Omental fat pad (tissue), 4 donors: ENCODE data around the gene TUG1. TPM values are rescaled to one million over a fixed set of nuclear protein-coding genes. Genes with fewer than 3 reads are reported as not detected.
A peak's percentile ranks its signal among the peaks of the same experiment; 100 is the strongest.

Experiments
- ATAC-seq: fragments of 150-250 bp; one replicate; pipeline ENCODE4 v1.9.1; 2016; ENCODE audit warnings: mild to moderate bottlenecking, moderate library complexity; ENCODE audit not compliant: low FRiP score
- DNase-seq: peaks from one replicate; pipeline ENCODE4 v3.0.0-alpha.2; 2019; ENCODE audit warnings: low spot score
- total RNA-seq, 4 donors: library from RNA; depleted of rRNA; stranded (reverse); fragments of >200 nt; gene quantifications; one replicate each; pipeline ENCODE4 v1.1.0, GENCODE V29; 2016
- TF ChIP-seq, protein P1 (sequence below), 3 donors: fragments of 450-650 bp; IDR thresholded peaks; one replicate each; pipeline ENCODE4 v1.5.1; 2016 to 2017; ENCODE audit warnings: antibody characterized with exemption in 3 of 3, mild to moderate bottlenecking in 3 of 3, moderate library complexity in 2 of 3

TUG1 gene
- total RNA-seq, 4 donors from 2014 or later = 55.9 to 108 (median 61.0) TPM

DNA sequence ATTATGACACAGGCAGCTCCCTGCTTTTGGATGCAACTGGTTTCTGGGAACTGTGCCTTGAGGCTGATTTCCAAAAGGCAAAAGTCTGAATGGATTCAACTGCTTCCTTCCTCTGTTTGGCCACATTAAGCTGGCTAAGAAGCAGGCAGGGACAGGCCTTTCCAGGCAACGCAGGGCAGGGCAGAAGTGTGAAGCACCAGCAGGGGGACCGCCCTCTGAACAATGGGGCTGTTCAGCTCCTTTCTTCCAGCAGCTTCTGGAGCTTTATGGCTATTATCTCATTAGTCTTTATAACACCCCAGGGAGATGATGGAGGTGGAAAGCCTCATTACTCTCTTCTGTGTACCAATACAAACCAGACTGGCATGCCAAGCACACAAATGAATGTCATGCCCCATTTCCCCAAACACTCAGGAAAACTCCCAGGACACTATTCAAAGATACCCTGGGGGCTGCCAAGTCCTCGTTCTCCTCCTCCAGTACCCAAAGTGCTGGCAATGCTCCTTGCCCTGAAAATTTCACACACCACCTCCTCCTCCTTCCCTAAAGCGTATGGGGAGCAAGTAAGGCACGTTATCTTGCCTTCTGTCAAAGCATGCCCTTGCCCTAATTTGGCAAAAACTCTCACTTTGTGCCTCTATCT is 21.8 kb upstream of the TUG1 start:
- ATAC-seq (no peak), DNase-seq (no peak)
- TF ChIP-seq, protein P1, sequence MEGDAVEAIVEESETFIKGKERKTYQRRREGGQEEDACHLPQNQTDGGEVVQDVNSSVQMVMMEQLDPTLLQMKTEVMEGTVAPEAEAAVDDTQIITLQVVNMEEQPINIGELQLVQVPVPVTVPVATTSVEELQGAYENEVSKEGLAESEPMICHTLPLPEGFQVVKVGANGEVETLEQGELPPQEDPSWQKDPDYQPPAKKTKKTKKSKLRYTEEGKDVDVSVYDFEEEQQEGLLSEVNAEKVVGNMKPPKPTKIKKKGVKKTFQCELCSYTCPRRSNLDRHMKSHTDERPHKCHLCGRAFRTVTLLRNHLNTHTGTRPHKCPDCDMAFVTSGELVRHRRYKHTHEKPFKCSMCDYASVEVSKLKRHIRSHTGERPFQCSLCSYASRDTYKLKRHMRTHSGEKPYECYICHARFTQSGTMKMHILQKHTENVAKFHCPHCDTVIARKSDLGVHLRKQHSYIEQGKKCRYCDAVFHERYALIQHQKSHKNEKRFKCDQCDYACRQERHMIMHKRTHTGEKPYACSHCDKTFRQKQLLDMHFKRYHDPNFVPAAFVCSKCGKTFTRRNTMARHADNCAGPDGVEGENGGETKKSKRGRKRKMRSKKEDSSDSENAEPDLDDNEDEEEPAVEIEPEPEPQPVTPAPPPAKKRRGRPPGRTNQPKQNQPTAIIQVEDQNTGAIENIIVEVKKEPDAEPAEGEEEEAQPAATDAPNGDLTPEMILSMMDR (IDR thresholded peaks at IDR 0.05) = no peak

DNA sequence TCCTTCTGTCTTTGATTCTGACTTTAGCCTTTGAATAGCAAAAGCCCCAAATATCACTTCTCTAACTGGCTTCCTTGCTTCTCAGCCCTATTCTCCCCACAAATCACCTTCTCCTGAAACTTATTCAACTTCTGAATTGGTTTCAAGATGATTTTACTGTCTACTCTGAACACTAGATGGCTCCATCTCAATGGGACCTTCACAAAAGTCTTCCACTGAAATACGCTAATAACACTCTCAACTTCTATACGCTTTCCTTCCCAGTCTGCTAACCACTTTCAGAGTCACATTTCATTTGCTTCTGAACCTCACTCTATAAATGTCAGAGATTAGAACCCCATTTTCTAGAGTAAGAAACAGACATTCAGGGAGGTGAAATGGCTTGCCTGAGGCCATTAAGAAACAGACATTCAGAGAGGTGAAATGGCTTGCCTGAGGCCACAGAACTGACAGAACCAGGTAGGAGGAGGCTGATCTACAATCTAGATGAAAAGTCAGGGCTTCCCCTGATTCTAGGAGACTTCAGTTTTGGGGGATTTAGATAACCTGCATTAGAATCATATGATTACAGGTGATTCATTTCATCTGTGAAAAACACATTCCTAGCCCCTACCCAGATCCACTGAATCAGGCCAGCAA is 21.1 kb upstream of the TUG1 start:
- DNase-seq = no peak
- TF ChIP-seq, protein P1 (IDR thresholded peaks at IDR 0.05) = peak in 1 of 3 donors; percentile 6
- peak; percentile 57 for ATAC-seq

DNA sequence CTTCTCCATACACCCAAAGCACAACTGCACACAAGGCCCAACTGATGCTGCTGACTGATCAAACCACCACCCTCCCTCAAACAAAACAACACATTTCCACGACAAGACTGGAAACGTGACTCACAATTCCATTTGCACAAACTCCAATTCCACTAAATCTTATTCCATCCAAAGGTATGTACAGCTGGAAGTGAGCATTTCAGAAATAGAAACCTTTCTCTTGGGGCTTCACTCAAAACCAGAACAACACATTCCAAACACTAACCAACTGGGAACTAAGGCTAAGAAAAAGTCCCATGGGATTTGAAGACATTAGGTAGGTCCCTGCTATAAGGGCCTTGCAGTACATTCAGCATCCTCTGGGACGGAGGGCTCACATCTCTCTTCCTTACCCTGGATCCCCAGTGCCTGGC is 20.1 kb upstream of the TUG1 start:
- DNase-seq (no peak), ATAC-seq (no peak)
- TF ChIP-seq, protein P1 (IDR thresholded peaks at IDR 0.05) = no peak

DNA sequence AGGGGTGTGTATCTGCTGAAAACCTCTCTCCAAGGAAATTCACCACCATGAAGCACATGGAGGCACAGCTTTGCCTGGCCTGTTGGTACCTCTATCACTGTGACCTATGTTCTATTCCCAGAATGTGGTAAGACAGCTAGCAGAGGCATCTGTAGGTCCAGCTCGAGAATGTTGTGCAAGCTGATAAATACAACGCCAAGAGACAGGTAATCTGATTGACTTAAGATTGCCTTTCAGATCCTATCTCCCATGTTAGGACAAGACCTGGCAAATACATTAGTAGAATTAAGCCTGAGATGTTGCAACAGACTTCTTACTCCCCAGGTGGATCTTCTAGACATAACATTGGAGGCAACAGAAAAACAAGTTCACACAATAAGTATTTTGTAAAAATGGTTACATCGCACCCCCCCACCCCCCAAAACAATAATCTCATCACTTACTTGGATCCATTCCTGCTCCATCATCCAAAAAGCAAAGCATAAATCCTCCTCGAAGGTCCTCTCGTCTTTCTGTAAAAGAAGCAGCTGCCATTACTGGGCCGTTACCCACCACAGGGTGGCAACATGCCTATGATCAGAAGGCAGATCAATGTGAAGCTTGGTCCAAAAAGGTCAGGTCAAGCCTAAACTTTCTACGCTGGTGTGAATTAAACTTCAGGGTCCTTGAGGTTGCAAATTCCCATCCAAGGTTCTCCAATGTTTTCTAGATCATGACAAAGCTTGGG is 19.0 kb upstream of the TUG1 start:
- DNase-seq (no peak), ATAC-seq (no peak)
- TF ChIP-seq, protein P1 (IDR thresholded peaks at IDR 0.05) = no peak

DNA sequence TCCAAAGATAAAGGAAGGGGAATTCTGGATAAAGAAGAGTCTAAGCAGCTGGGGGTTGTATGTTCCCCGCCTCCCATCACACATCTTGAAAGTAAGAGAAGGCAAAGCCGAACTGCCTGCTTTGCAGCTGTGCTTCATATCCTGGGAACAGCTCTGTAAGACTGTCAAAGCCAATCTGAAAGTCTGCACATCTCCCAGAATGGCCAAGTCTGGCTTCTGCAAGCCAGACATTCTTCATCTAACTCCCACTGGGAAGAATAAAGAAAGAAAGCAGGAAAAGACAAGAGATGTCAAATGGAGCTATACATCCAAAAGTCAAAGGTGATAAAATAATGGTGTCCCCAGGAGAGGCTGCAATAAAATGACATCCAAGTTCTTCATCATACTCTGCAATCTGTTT is 15.9 kb upstream of the TUG1 start:
- DNase-seq = no peak
- TF ChIP-seq, protein P1 (IDR thresholded peaks at IDR 0.05) = no peak

DNA sequence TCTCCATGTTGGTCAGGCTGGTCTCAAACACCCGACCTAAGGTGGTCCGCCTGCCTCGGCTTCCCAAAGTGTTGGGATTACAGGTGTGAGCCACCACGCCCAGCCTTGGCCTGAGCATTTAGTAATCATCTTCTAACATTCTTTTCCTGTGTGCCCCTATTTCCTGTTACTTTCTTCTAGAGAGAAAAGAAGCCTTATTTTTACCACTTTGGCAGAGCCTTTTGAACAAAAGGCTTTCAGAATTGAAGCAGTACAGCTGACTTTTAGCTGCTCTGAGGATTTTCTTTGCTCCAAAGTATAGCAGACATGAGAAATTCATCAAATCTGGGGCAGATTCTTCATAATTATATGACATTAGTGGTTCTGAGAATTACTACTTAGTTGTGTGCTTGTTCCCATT is 13.9 kb upstream of the TUG1 start:
- ATAC-seq = no peak

More for the DNA sequence above, 15.9 kb upstream of the TUG1 start:
- no peak for ATAC-seq

More for the DNA sequence above, 13.9 kb upstream of the TUG1 start:
- TF ChIP-seq, protein P1 (IDR thresholded peaks at IDR 0.05) = no peak
- DNase-seq = no peak
